Spleen (tissue), 11 donors: Measurements from ENCODE around the gene RPTOR. TPM values are rescaled to one million over a fixed set of nuclear protein-coding genes. Genes with fewer than 3 reads are reported as not detected.

ENCODE experiments used
- DNase-seq: peaks from one replicate; pipeline ENCODE4 v3.0.0-alpha.2; 2020
- H3K27ac ChIP-seq, 8 donors: fragments of 200-600 bp; sonication (generic) in 7 of 8; 1 replicate in 4 of 8; 2 replicates in 4 of 8; pipeline versions ENCODE4 v1.5.0 to v1.8.0; 2016 to 2021; ENCODE audit warnings: inconsistent platforms in 4 of 8, mild to moderate bottlenecking in 4 of 8, moderate library complexity in 1 of 8
- H3K27me3 ChIP-seq, 7 donors: fragments of 200-600 bp; sonication (generic) in 6 of 7; replicated peaks in 1 of 7; 1 replicate in 4 of 7; 2 replicates in 3 of 7; pipeline versions ENCODE4 v1.5.0 to v1.8.0; 2016 to 2021; ENCODE audit warnings: inconsistent platforms in 3 of 7, mild to moderate bottlenecking in 1 of 7
- H3K36me3 ChIP-seq, 6 donors: fragments of 200-600 bp; sonication (generic) in 5 of 6; 1 replicate in 4 of 6; 2 replicates in 2 of 6; pipeline versions ENCODE4 v1.5.0 to v1.8.0; 2016 to 2021; ENCODE audit warnings: inconsistent platforms in 2 of 6
- H3K4me1 ChIP-seq, 6 donors: fragments of 200-600 bp; sonication (generic) in 5 of 6; 1 replicate in 3 of 6; 2 replicates in 3 of 6; pipeline versions ENCODE4 v1.5.0 to v1.8.0; 2016 to 2021; ENCODE audit warnings: inconsistent platforms in 3 of 6
- H3K4me3 ChIP-seq, 8 donors: fragments of 200-600 bp; sonication (generic) in 7 of 8; 1 replicate in 4 of 8; 2 replicates in 4 of 8; pipeline versions ENCODE4 v1.5.0 to v1.8.0; 2016 to 2021; ENCODE audit warnings: inconsistent platforms in 4 of 8, mild to moderate bottlenecking in 4 of 8, moderate library complexity in 2 of 8
- H3K9me3 ChIP-seq, 8 donors: fragments of 200-600 bp; sonication (generic) in 7 of 8; 1 replicate in 4 of 8; 2 replicates in 4 of 8; pipeline versions ENCODE4 v1.5.0 to v1.8.0; 2016 to 2021; ENCODE audit warnings: inconsistent platforms in 4 of 8
- CTCF ChIP-seq, 11 experiments: fragments of 200-600 bp in 7 of 11; fragments of 450-650 bp in 4 of 11; sonication (generic) in 4 of 11; IDR thresholded peaks in 8 of 11; conservative IDR thresholded peaks in 3 of 11; 1 replicate in 7 of 11; 2 replicates in 4 of 11; pipeline versions ENCODE4 v1.4.0 to v1.8.0; 2016 to 2021; ENCODE audit warnings: antibody characterized with exemption in 11 of 11, inconsistent platforms in 4 of 11, mild to moderate bottlenecking in 1 of 11
- POLR2A ChIP-seq, 3 donors: fragments of 450-650 bp; IDR thresholded peaks; one replicate each; pipeline ENCODE4 v1.5.1; 2017; ENCODE audit warnings: antibody characterized with exemption in 3 of 3, mild to moderate bottlenecking in 1 of 3
- POLR2AphosphoS5 ChIP-seq, 3 donors: sonication (generic); formaldehyde crosslinking; IDR thresholded peaks; one replicate each; pipeline ENCODE4 v1.5.1; 2017; ENCODE audit warnings: antibody characterized with exemption in 3 of 3
- WGBS, 5 donors: extraction: QIAGEN DNeasy Blood & Tissue Kit in 3 of 5; methylation state at CpG; one replicate each; pipeline versions ENCODE4 v1.1.5 to v1.1.7; 2013 to 2018; 5-methylcytosine and 5-hydroxymethylcytosine counted together
- intact Hi-C: fragments of 100-400 bp; cut with DNase I; formaldehyde crosslinking; loops from one replicate; pipeline ENCODE4 v1.15.0; 2023; ENCODE audit warnings: low total_unique reads
- polyA plus RNA-seq, 3 donors: library from polyadenylated mRNA; stranded (reverse); fragments of 200-250 nt; gene quantifications; one replicate each; pipeline ENCODE4 v1.2.1, GENCODE V29; 2013
- total RNA-seq, 7 donors: library from RNA; depleted of rRNA in 3 of 7; stranded (reverse); fragments of >200 nt in 3 of 7; fragmentation: NEBNext Ultra II Directional in 4 of 7; extraction: Animal tissue kit (Norgen Biotek cat#: 25700) in 4 of 7; gene quantifications; one replicate each; pipeline versions ENCODE4 v1.1.0 to v1.2.1, GENCODE V29; 2016 to 2021
- donor health status: healthy with polysubstance abuse.
- donor health status: DM: no; HTN: no; CAD: no; lungs with moderate emphysema.
- donor health status: DM: no; HTN: no; CAD: no.
- donor health status: Bipolar disorder and iron deficiency.
- donor health status: healthy.
- donor health status: DM: no; HTN: no; CAD: no.
- donor health status: DM: yes; HTN: yes; CAD: no.

The RPTOR gene
- total and polyA plus RNA-seq, 10 donors: 3.1 to 61.2 (median 40.7) TPM

GRCh38 chr17:80883831-80884735 is 339.4 kb downstream of the RPTOR start:
- Histone ChIP-seq H3K4me3 (no peak overlapping the region), H3K36me3 (peaks cover 0 to 92% (median 44%) of the 10 kb centered on the region in 6 donors), H3K9me3 (no peaks in the 10 kb centered on the region), H3K27ac (no peak overlapping the region), H3K27me3 (no peaks in the 10 kb centered on the region), H3K4me1 (peaks cover 0 to 22% (median 10%) of the 10 kb centered on the region in 6 donors)
- intact Hi-C loops: no loop called here
- DNase-seq: peak; percentile 66
- no peak for TF ChIP-seq POLR2AphosphoS5 (IDR thresholded peaks at IDR 0.05)
- no peak for TF ChIP-seq CTCF (IDR thresholded peaks at IDR 0.05 in 8 of 11, conservative IDR thresholded peaks at IDR 0.05 in 3 of 11)
- no peak for TF ChIP-seq POLR2A (IDR thresholded peaks at IDR 0.05)
- WGBS, 5 donors: 95 to 98% (median 97%) methylated on average over 39 to 42 of the region's 42 CpGs

GRCh38 chr17:80884811-80885210 is 340.2 kb downstream of the RPTOR start:
- Histone ChIP-seq H3K27ac (no peak overlapping the region), H3K36me3 (peaks cover 0 to 100% (median 44%) of the 10 kb centered on the region in 6 donors), H3K4me1 (peaks cover 0 to 17% (median 6%) of the 10 kb centered on the region in 6 donors), H3K9me3 (no peaks in the 10 kb centered on the region), H3K27me3 (no peaks in the 10 kb centered on the region), H3K4me3 (no peak overlapping the region)
- no peak for TF ChIP-seq POLR2AphosphoS5 (IDR thresholded peaks at IDR 0.05)
- no peak for TF ChIP-seq CTCF (IDR thresholded peaks at IDR 0.05 in 8 of 11, conservative IDR thresholded peaks at IDR 0.05 in 3 of 11)
- TF ChIP-seq POLR2A (IDR thresholded peaks at IDR 0.05): no peak
- 97 to 100% (median 97%) methylated on average over 12 to 22 of the region's 22 CpGs for WGBS, 5 donors
- intact Hi-C loops: no loop called here
- peak; percentile 63 for DNase-seq

- H3K36me3 ChIP-seq: peaks cover 0 to 95% (median 43%) of the 10 kb centered on the region in 6 donors
- peak; percentile 69 for DNase-seq
- H3K9me3 ChIP-seq: no peaks in the 10 kb centered on the region
- H3K4me3 ChIP-seq: no peak overlapping the region
- H3K27me3 ChIP-seq: no peaks in the 10 kb centered on the region
- WGBS, 5 donors: 86 to 91% (median 88%) methylated on average over 17 to 22 of the region's 22 CpGs
- H3K27ac ChIP-seq: no peak overlapping the region
- intact Hi-C loops: no loop called here
- TF ChIP-seq POLR2AphosphoS5 (IDR thresholded peaks at IDR 0.05): no peak
- no peak for TF ChIP-seq POLR2A (IDR thresholded peaks at IDR 0.05)
- no peak for TF ChIP-seq CTCF (IDR thresholded peaks at IDR 0.05 in 8 of 11, conservative IDR thresholded peaks at IDR 0.05 in 3 of 11)
- peaks cover 0 to 13% (median 4%) of the 10 kb centered on the region in 6 donors for H3K4me1 ChIP-seq
Measured at GRCh38 chr17:80885947-80886582, 341.4 kb downstream of the RPTOR start.
